ENCODE measurements around the gene SLC13A3.
A peak's percentile ranks its signal among the peaks of the same experiment; 100 is the strongest.

Gene SLC13A3

GRCh38 chr20:46520540-46520939, 130.7 kb downstream of the SLC13A3 start:
- H3K36me3 Mint-ChIP-seq = no peaks in the 10 kb centered on the region
- no peaks in the 10 kb centered on the region for H3K4me1 Mint-ChIP-seq
- no peak for ATAC-seq
- no peak overlapping the region for H3K4me3 Mint-ChIP-seq
- H3K9me3 Mint-ChIP-seq = no peaks in the 10 kb centered on the region
- no peak overlapping the region for H3K27ac Mint-ChIP-seq
- H3K27me3 Mint-ChIP-seq = peaks cover 18% of the 10 kb centered on the region

- Mint-ChIP-seq H3K27ac (no peak overlapping the region), H3K36me3 (no peaks in the 10 kb centered on the region), H3K4me1 (no peaks in the 10 kb centered on the region), H3K4me3 (no peak overlapping the region), H3K27me3 (peaks cover 18% of the 10 kb centered on the region), H3K9me3 (no peaks in the 10 kb centered on the region)
- no peak for ATAC-seq
Measured at GRCh38 chr20:46519471-46520068, 131.7 kb downstream of the SLC13A3 start.

DNA sequence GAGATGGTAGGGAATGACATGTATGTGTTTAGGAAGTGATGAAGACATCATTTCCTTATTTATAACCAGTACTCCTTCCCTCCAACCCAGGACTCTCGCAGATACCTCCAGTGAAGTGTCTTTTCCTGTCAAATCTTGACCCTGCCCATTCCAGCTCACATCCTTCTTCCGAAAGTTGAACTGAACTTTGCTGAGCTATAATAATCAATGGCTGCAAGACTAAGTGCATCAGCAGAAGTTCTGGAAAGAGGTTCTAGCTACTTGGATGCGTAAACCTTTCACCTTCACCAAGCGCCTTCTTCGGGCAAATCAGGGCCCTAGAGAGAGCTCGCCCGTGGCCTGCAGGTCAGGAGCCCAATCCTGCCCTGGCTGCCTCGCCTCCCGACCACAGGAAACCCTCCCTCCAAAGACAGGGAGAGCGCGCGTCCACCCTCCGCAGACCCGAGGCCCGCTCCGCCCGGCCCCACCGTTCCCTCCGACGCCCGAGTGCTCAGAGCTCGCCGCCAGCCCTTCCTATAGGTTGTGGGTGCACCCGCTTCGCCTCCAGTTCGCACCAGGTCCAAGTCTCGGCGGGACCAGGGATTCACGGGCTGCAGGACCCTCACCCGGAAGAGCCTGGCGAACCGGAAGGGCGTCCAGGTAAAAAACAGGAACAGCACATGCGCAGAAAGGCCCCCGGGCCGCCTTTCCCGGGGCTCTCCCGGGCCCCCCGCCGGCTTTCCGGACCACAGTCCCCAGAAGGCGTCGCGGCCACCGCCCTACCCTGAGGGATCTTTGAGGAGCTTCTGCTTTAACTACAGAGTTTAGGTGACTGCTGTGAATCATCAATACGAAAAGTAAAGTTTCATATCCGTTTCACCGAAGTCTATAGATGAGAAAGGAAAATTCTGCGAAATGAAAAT, 138.1 kb downstream of the SLC13A3 start, which contains the start of gene ZNF334:
Gene ZNF334, minus strand, starts transcription at position 617 of the 902 bp plus-strand sequence. CDS start 1,457 bp downstream, outside the sequence.
- Mint-ChIP-seq H3K27ac (no peak within 1 kb of the TSS), H3K9me3 (no peaks in the 10 kb centered on the region), H3K4me3 (peak within 1 kb of the TSS; percentile 79), H3K27me3 (peaks cover 32% of the 10 kb centered on the region), H3K36me3 (no peaks in the 10 kb centered on the region), H3K4me1 (no peaks in the 10 kb centered on the region)
- peak; percentile 79 for ATAC-seq

- Mint-ChIP-seq H3K36me3 (no peaks in the 10 kb centered on the region), H3K4me1 (no peaks in the 10 kb centered on the region), H3K9me3 (no peaks in the 10 kb centered on the region), H3K27me3 (peaks cover 58% of the 10 kb centered on the region), H3K4me3 (no peak overlapping the region), H3K27ac (no peak overlapping the region)
- ATAC-seq = no peak
Measured at GRCh38 chr20:46509523-46509922, 141.7 kb downstream of the SLC13A3 start.

Measured in stimulated activated memory B cell treated with anti-CD40 and anti-IgM and Interleukin-4, amounts not matched to agents 10 μg/mL and 1 μg/mL and 100 μg/mL, for 72 hours (primary cell).